ENCODE results near the gene RTN4RL2.

DNA sequence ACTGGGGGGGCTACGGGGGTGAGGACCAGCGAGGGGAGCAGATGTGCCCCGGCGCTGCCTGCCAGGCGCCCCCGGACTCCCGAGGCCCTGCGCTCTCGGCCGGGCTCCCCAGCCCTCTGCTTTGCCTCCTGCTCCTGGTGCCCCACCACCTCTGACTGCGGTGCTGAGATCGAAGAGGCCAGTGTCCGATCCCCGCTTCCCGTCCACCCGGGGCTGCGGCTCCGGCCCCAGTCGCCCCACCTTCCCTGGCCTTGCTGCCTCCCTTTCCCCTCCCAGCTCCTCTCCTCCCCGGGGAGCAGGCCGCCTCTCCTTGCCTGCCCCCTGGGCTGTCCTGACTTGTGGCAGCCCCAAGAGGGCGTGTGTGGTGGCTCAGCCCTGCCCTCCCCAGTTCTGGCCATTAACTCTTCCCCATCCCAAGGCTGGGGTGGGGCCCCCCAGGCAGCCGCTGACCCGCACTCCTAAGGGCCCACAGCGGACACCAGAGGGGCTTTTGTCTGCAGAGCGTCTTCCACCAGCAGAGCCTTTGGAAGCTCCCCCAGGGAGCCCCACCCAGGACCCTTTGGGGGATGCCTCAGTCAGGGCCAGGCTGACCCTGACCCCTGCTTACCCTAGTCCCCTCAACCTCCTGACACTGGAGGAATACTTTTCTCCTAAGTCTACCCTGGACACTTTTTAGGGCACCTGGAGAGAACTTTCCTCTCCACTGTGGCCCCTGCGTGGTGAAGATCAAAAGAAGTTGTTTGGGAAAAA is 16.6 kb downstream of the RTN4RL2 start:
- TF ChIP-seq, protein P1, sequence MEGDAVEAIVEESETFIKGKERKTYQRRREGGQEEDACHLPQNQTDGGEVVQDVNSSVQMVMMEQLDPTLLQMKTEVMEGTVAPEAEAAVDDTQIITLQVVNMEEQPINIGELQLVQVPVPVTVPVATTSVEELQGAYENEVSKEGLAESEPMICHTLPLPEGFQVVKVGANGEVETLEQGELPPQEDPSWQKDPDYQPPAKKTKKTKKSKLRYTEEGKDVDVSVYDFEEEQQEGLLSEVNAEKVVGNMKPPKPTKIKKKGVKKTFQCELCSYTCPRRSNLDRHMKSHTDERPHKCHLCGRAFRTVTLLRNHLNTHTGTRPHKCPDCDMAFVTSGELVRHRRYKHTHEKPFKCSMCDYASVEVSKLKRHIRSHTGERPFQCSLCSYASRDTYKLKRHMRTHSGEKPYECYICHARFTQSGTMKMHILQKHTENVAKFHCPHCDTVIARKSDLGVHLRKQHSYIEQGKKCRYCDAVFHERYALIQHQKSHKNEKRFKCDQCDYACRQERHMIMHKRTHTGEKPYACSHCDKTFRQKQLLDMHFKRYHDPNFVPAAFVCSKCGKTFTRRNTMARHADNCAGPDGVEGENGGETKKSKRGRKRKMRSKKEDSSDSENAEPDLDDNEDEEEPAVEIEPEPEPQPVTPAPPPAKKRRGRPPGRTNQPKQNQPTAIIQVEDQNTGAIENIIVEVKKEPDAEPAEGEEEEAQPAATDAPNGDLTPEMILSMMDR (IDR thresholded peaks at IDR 0.05), result peak; percentile 38 to 48 (median 41)
- no peak for TF ChIP-seq EP300 (IDR thresholded peaks at IDR 0.05; ENCODE audit: low read depth)
- peak; percentile 30 for TF ChIP-seq POLR2A (IDR thresholded peaks at IDR 0.05)
